NCI-H526 (cell line): ENCODE measurements around the gene NECTIN4.
A peak's percentile ranks its signal among the peaks of the same experiment; 100 is the strongest.
"Not testable (repeated sequence)": the region's sequence is repeated elsewhere in the genome, so short reads cannot be mapped to it uniquely, and the experiment has no call there.

Source experiments
- DNase-seq, 2 experiments: peaks; one replicate each; lab custom pipeline; 2025; lab: John Stamatoyannopoulos, UW

Gene NECTIN4

DNA sequence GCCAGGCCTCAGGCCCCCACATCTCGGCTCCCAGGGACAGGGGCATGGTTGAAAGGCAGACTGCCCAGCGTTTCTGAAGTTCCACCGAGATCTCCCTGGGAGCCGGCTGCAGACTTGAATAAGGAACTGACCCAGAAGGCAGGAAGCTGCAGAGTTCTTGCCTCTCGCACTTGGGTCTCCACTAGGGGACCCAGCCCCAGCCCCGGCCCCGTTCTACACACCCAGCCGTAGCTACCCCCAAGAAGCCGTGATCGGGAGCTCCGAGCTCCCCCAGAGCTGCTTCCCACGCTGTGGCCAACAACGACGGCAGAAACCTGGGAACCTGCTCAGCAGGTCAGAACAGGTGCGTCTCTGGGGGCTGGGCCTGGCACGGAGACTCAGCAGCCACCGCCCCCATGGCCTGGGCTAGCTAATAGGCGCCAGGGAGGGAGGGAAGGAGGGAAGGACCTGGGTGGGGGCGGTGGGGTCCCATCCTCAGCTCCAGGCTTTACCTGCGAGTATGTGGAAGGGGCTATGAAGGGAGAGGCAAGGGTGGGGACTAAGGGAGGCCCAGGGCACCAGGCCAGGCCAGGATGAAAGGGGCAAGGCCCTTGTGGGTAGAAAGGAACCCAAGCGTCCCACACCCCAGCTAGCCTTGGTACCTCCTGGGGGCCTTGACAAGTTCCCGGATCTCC is at the start of gene NECTIN4:
Gene NECTIN4 (minus strand): TSS at position 308 of the 674 bp plus-strand sequence. CDS start 262 bp downstream, at position 46.
- DNase-seq, result peak; percentile 30 to 78

DNA sequence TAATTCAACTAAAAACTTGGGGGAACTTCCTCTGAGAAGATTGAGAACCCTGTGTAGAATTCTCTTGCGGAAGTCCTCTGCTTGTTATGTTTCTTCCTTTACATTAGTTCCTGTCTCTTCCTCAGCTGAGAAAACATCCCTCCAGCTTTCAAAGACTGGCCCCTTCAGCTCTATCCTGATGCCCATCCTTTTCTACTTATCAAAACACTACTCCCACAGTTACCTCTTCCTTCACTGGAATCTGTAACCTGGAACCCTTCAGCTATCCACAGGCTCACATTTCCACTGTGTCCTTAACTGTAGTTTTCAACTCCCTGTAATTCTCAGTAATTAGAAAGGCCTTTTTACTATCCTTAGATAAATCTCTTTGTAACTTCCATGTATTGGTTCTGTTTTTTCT is 49.1 kb upstream of the NECTIN4 start:
- DNase-seq, result no peak

DNA sequence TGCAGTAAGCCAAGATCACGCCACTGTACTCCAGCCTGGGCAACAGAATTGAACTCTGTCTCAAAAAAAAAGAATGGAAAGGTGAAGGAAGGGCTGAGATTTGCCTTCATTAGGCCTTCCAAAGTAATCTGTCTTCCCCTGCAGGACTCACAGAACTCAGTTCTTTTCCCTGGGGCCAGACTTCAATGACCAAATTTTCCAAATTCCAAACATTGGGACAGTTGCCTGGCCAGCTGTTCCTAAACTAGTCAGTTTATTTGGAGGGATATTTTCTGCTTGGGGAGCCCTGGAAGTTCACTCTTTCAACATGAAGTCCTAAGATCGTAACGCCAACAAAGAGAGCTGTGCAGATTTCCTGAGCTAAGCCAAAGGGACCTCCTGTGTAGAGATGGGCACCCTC is 48.5 kb upstream of the NECTIN4 start:
- DNase-seq, result no peak

DNA sequence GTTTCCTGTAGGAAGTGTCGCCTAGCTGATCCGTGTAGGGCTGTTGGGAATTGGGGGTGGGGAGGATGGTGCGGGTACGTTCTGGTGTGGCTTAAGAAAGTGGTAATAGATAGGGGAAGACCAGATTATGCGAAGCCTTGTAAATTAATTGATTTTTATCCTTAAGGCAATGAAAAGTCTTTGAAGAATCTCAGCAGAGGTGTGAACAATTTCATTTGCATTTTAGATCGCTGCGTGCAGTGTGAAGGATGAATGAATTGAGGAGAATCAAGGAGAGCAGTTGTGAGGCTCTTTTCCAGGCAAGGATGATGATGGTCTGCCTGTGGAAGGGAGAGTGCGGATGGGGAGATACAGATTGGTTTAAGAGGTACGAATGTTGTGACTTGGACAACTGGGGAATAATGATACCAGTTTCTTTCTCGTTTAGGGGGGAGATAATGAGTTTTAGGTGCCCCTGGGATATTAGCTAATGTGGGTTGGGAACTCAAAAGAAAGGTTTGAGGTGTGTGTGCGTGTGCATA is 43.9 kb upstream of the NECTIN4 start:
- DNase-seq, result peak in 1 of 2 experiments; percentile 67

DNA sequence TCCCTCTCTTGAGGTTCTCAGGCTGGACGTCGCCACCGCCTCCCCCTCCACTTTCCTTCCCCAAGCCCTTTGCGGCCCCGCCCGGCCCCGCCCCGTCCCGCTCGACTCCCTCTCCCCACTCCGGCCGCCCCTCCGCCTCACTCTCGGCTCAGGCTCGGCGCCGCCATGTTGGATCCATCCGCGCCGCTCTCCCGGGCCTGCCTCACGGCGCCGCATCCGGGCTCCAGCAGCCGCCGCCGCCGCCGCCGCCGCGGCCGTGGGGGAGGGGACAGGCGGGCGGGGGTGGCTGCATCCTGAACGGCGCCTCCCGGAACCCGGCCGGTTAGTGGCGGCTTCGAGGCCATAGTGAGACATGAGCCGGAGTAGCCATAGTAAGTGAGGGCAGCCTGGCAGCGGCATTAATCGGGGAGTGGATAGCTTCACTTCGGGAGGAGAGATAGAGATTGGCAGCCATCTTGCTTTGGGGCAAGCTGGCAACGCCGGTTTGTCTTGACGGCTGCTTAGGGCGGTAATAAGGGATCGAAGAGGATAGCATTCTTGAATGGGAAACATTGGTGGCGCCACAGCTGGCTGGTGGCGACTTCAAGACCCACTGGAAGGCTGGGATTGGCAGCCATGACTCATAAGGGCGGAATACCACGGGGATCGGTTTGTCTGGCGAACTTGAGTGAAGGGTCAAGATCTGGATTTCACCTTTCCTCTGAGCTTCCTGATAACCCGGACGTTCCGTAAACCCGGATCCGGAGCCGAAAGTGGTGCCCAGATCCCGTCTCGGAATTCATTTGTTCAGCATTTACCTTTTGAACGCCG is 43.3 kb upstream of the NECTIN4 start, which contains the start of gene DEDD:
Gene DEDD (minus strand): TSS at position 258 of the 810 bp plus-strand sequence. CDS start 8,205 bp downstream, outside the sequence.
- DNase-seq, result peak; percentile 98 to 99

DNA sequence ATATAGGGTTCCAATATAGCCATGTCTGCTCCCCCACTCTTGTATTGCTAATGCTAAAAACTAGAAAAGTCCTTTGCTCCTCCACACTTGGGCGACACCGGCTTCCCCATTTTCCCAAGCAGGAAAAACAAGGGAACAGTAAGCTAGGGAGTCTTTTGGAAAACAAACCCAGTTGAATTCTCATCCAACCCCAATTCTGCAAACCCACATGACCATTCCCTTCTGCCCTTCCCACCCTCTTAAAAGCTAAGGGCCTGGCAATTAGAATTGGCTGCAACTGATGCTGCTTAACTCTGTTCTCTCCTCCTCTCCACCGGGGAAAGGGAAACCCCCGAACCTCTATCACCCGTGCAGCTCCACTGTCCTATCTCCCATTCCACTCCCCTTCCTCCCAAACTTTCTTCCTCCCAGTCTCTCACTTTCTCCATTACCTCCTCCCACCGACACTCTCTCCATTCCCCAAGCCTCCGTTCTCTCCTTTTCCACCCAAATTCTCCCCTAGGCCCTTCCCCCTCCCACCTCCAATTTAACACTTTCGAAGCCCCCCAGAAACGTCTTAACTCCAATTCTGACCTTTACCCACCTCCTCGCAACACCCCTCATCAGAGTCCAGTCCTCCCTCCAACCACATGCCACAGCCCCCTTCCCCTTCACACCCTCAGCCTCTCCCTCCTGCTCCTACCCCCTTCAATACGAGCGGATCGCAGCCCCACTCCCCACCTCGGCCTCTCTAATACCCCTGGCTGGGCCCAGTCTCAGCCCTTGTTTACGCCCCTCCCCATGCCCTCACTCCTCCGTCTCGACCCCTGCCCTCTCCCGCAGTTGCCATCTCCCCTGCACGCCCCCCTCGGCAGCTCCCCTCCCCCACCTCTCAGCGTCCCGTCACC is 42.4 kb upstream of the NECTIN4 start:
- peak in 1 of 2 experiments; percentile 43 for DNase-seq

DNA sequence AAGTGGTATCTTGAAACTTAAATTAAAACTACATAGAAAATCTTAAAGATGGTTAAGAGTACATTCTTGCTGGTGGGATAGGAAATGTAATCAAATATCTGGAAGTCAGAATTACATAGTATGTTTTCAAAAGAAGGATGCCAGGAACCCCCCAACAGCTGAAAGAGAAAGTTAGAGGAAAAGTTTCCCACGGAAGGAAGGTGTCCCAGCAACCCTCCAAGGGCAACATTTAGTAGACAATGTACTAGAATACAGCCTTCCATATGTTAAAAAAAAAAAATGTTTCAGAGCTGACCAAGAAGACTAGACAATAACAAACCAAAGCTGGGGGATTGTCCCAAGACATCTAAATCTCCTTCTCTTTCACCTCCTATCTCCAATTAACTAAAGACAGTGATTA is 40.9 kb upstream of the NECTIN4 start:
- DNase-seq, result no peak

DNA sequence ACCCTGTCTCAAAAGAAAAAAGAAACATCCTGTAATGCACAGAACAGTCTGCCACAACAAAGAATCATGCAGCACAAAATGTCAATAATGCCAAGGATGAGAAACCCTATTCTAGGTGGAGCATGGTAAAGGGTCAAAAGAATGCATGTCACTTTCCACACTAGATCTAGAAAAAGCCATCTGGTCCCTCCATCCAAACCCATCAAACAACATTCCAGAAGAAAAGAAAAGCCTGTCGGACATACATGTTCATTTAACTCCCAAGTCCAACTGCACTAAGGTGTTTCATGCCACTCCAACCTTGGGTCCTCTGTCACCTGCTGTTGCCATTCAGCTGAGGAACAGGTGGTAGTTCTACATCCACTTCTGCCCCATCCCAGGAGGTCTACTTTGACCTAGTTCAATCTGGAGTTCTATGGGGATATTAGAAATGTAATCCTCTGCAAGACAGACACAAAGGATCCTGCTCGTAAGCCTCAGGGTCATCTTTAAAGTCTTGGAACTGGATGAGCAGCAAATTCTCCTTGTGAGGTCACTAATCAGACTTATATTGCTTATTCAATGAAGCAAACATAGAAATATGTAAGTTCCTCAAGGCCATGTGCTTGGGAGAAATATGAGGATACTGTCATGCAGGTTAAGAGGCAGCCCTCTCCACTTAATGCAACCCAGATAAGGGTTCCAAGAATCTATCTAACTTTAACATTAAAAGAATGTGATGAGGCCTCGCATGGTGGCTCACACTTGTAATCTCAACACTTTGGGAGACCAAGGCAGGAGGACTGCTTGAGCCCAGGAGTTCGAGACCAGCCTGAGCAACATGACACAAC is 39.4 kb upstream of the NECTIN4 start:
- DNase-seq, result no peak

DNA sequence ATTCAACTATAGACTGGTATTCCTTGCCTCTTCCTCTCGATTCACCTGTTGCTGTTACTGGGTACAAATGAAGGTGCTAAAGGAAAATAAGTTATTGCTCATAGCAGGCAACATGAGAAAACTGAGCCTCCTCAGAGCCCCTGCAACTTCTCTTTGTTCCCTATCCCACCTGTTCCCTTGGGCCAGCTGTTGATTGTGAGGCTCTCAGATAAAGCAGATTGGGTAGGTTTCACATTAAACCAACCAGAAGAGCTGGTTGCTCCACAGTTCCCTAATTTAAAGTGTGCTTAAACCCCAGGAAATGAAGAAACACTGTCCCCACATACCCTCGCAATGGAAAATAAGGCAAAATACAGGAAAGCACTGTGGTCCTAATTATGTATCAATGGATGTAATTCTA is 38.3 kb upstream of the NECTIN4 start:
- DNase-seq, result no peak

DNA sequence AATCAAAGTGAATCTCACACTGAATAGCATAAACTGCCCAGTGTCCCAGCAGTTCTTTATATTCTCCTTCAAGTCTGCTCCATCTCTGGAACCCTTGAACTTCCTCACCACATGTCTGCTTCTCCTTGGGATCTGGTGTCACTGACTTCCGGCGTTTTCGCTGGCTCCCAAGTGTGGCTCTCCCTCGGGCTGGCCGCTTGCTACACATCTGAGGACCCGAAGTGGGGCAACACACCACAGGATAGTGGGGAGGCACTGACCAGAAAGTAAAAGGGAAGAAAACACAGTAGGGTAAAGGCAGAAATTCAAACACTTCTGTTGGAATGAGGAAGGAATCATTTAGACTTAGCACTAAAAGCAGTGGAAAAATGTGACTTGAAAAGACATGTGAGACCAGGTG is 33.6 kb upstream of the NECTIN4 start:
- no peak for DNase-seq

DNA sequence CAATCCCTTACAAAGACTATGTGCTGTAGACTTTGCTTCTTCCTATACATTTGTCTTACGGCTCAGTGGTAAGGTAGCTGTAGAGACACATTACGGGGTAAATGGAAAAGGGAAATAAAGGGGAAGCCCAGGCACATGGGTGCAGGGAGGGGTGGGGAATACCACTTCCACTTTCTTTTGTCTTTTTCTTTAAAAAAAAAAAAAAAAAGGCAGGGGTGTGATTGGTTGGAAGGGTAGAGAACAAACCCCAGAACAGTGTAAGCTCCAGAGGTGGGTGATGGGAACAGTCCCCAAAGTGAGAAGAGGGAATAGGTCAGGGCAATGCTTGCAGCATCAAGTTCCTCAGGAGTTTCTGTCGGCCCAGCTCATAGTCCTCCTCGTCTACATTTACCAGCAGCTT is 32.5 kb upstream of the NECTIN4 start:
- DNase-seq, result no peak

DNA sequence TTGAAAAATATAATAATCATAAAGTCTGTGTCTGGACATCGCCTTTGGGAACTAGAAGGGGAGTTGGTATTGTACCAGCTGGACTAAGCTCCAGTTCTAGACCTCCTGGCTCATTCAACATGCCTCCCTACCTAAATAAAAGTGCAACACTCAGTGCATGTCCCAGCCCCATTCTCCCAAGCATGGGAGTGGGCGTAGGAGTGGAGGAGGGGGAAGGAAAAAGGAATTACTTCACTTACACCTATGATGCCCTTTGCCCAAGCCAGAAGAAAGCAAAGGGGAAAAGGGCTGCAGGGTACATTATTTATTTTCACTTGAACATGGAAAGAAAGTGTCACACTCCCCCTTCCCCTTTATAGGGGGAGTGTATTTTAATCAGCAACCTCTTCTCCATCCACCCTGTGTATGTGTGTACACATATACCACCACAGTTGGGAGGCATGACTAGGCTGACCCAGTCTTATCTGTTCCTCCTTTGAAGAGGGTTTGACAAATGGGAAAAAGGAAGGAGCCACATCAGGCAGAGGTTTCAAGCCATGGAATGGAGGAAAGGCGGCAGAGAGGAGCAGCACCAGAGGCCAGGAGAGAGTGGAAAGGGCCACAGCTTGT is 31.8 kb upstream of the NECTIN4 start:
- no peak for DNase-seq

DNA sequence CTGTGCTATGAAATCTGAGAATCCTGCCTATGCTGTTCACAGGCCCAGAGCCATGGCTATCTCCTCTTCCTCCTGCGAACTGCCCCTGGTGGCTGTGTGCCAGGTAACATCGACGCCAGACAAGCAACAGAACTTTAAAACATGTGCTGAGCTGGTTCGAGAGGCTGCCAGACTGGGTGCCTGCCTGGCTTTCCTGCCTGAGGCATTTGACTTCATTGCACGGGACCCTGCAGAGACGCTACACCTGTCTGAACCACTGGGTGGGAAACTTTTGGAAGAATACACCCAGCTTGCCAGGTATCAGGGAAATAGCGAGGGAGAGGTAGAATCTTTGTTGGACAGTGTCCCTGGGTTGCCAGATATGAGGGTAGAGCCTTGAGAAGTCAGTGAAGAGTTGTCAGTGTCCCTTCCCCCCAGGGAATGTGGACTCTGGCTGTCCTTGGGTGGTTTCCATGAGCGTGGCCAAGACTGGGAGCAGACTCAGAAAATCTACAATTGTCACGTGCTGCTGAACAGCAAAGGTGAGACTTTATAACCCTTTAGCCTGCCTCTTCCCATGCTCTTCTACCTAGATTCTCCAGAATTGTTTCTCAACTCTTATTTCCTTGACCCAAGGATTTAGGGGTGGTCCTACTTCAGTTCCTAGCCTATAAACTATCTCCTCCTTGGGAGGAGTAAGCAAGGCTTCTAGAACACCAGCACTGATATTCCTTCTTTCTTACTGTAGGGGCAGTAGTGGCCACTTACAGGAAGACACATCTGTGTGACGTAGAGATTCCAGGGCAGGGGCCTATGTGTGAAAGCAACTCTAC is 29.9 kb upstream of the NECTIN4 start:
- DNase-seq, result peak; percentile 27 to 48

DNA sequence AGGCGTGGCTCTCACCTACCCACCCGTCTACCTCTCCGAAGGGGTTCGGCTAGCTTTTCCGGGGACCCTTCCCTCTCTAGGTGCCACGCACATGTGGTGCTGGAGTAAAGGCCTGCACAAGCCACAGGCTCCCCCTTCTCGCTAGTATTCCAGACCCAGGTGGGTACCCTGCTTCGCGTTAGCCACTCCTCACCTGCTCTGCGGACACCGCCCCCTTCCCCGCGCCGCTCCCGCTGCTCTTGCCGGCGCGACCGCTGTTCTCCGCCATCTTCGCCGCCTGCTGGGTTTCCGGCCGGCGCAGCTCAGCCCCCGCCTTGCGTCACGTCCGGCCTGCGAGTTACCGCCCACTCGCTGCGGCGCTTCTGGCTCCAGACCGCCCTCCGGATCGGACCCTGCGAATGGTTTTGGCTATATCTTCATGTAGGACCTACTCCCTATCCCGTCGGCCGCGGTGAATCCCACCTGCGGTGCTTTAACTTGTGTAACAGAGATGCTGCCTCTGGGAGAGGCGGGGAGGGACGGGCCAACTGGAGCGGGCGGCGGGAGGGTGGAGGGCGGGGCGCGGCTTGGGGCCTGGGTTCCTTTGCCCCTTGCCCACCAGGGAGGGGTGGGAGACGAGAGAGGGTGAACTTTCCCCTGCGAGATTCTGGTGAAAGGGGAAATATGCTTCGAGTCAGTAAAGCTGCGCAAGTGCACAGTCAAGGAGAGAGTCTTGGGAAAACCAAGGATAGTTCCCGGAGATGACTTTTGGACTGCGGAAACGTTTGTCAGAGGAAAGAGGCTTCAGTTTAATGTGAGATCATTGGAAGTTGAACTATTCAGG is 28.6 kb upstream of the NECTIN4 start, which contains the start of the genes NIT1 and PFDN2:
Gene NIT1 (plus strand): TSS at position 347 of the 823 bp plus-strand sequence. CDS start 72 bp downstream, at position 419.
Gene PFDN2 (minus strand): TSS at position 279 of the 823 bp plus-strand sequence. CDS start 11 bp downstream, at position 268.
- peak; percentile 79 to 97 for DNase-seq

DNA sequence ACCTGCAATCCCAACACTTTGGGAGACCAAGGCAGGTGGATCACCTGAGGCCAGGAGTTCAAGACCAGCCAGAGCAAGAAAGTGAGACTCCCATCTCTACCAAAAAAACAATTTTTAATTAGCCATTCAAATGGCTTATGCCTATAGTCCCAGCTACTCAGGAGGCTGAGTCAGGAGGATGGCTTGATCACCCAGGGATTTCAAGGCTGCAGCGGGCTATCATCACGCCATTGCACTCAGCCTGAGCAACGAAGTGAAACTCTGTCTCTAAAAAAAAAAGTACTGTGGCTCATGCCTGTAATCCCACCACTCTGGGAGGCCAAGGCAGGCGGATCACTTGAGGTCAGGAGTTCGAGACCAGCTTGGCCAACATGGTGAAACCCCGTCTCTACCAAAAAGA is 26.6 kb upstream of the NECTIN4 start:
- not testable (repeated sequence) for DNase-seq

DNA sequence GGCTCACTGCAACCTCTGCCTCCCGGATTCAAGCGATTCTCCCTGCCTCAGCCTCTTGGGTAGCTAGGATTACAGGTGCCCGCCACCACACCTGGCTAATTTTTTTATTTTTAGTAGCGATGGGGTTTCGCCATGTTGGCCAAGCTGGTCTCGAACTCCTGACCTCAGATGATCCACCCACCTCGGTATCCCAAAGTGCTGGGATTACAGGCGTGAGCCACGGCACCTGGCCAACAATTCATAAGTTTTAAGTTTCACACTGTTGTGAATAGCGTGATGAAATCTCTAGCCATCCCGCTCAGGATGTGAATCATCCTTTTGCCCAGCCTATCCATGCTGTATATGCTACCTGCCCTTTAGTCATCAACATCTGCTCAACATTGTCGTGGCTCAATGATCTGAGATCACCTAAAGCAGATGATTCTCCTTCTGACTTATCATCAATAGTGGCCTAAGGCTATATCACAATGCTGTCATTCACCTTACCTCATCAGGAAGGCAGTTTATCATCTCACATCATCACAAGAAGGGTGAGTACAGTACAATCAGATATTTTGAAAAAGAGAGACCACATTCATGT is 25.9 kb upstream of the NECTIN4 start:
- no peak for DNase-seq

DNA sequence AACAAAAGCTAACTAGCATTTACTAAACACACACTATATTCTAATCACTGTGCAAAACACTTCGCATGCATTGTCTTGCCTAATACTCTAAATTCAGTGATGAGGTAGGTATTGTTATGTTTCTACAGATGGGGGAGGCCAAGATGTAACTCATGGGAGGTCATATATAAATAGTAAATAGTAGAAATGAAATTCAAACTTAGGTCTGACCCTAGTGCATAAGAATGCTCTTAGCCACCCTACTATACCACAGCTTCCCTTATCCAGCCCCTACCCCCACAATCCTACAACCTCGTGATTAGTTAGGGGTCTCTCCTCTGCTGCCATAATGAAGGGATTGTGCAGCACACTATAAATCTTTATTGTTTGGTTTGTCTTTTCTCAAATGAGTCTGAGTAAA is 25.2 kb upstream of the NECTIN4 start:
- DNase-seq, result no peak

DNA sequence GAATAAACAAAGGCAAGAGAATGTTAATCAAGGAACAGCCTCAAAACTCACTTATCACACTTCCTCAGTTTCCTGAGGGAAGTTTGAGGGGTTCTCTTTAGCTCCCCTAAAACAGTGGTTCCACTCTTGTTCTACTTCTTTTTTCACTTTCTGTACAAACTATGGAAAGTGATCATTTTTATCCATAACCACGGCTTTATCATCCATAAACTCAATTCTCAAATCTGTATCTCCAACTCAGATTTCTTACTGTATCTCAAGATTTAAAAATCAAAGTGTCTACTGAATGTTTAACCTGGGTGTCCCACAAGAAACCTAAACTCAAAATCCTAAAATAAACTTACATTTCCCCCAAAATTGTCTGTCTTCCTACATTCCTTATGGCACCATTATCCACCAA is 24.6 kb upstream of the NECTIN4 start:
- no peak for DNase-seq
